Dedifferentiated amniotic fluid mesenchymal stem cell (primary cell): ENCODE results near the gene PTPRK.

ENCODE experiments used
- DNase-seq: peaks from one replicate; pipeline ENCODE4 v3.0.0-alpha.2; 2016; ENCODE audit errors: extremely low spot score

The PTPRK gene

GRCh38 chr6:128199461-128199860, 320.9 kb downstream of the PTPRK start:
- no peak for DNase-seq

- no peak for DNase-seq
Observed at GRCh38 chr6:128192972-128193371, 327.4 kb downstream of the PTPRK start.

DNA sequence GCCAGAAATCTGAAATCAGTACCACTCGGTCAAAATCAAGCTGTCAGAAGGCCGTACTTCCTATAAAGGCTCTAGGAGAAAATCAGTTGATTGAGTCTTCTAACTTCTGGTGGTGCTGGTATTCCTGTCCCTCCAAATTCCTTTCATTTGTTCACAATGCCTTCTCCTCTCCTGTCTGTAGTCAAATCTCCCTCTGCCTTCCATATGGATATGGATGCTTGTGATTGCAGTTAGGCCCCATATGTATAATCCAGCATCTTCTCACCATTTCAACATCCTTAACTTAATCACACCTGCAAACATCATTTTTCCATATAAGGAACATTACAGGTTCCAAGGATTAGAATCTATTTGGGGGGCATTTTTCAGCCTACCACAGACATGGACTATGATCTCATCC, 331.7 kb downstream of the PTPRK start:
- DNase-seq, result no peak

DNA sequence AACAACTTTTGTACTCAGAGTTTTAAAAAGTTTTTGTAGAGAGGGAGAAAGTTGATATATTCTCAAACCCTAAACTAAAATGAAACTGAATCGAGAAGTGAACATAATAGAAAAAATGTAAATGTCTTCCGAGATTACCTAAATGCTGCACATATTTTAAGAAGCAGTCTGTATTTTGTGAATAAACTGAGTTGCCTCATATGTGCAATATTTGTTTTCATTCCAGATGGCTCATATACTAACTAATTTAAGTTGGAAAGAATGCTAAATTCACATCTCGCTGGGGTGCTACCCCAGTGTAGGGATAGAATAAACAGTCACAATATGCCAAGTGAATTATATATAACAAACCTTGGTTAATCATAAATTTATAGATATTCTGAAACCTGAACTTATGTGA, 333.7 kb downstream of the PTPRK start:
- DNase-seq, result no peak

DNA sequence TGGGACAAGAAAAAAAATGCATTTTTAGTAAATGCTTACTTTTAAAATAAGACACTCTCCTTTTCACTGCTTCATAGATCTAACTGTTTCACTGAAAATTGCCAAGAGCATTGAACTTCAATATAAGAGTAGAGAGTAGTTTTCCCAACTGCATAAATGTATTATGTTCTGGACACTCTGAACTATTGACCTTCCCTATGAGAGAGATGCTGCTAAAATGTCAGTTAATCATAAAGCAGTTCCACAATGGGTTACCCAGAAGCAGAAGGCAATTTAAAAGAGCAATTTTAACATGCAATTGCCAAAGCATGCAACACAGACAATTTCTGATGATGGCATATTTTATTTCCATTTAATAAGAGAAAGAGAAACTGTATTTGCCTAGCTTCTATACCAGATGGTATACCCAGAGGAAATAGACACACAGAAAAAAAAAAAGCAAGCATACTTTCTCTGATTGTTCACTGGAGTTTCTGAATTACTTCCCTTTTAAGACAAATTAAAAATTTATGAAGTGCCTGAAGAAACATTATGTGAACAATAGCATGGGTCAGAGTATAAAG, 340.4 kb downstream of the PTPRK start:
- no peak for DNase-seq

- no peak for DNase-seq
Observed at GRCh38 chr6:128174724-128175123, 345.7 kb downstream of the PTPRK start.

GRCh38 chr6:128172752-128173682, 347.4 kb downstream of the PTPRK start:
- peak; percentile 32 for DNase-seq

GRCh38 chr6:128172081-128172480, 348.3 kb downstream of the PTPRK start:
- no peak for DNase-seq

DNA sequence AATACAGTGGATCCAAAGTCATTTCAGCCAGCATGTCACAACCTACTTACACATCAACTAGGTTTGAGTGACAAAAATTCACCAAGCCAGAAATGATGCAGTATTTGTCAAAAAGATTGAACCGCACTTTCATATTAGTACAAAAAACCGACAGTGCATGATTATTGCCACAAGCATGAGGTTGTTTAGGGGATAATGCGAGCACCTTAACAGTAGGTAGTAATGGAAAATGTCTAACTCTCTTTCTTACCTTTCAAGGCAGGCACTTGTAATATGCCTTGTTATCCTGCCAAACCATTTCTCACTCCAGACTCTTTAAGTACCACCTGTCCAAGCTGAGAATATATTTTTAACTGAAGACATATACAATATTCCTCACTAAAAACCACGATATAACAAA, 349.2 kb downstream of the PTPRK start:
- no peak for DNase-seq

- DNase-seq, result no peak
Observed at GRCh38 chr6:128168244-128168643, 352.2 kb downstream of the PTPRK start.

DNA sequence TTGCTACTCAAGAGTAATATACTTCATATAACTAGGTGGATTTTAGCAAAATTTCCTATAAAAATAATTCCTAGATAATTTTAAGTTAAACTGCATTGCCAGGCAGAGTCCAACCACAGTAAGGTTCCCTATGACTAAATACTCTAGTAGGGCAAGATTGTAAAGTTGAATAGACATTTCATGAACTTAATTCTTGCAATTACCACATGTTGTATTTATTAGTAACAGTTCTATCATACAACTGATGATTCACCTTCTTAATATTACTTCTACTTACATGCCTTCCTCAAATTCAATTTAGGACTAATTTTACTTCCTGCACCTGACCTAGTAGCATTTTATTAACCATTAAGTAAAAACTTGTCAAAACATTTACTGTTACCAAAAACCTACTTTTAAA, 352.8 kb downstream of the PTPRK start:
- DNase-seq, result no peak

DNA sequence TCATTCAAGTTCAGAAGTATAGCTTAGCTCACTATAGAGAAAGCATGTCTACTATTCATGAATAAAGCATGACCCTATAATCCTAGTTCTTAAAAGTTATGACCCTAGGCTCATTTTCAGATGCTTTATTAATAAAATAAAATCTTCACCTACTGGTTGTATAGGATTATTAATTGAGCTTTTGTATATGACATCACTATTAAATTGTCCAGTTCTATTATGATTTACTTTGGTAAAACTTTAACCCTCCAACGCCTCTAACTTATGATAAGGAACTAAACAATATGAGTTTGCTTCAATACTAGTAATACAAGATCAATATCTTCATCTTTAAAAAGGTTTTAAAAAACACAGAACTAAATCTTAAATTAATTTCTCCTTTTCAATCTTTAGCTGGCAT, 356.1 kb downstream of the PTPRK start:
- no peak for DNase-seq

DNA sequence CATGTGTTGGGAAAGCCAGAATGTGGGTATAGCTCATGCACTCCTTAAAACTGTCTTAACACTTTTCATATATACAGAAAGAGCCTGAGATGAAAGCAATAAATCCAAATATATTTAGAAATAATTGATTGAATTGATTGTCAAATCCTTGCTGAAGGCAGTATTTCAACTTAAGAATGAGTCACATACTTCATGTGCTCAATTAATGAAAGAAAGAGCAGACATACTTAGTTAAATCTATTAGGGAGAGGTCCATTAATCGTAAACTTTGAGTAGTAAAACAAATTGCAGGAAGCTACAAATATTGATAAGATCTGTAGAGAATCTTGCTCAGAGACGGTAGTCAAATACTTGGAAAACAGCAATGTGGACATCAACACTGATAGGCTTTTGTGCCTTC, 358.0 kb downstream of the PTPRK start:
- DNase-seq, result no peak

- DNase-seq, result no peak
Observed at GRCh38 chr6:128161839-128162238, 358.6 kb downstream of the PTPRK start.

DNA sequence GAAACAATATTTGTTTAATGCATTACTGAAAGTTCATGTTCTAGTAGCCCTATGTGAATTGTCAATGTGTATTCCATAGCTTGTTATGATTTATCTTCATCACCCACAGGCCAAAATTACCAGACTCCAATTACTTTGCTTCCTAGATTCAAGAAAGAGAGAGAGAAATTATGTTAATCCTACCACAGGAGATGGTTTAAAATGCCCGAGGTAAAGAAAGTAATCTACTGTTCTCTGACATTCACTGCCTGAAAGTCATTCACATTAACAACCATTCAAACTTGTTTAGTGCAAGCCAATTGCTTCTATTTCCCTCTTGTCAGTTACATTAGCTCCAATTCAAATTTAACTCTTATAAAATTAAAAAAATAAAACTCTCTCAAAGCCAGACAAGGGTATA, 359.1 kb downstream of the PTPRK start:
- no peak for DNase-seq

- no peak for DNase-seq
Observed at GRCh38 chr6:128158496-128158895, 361.9 kb downstream of the PTPRK start.

DNA sequence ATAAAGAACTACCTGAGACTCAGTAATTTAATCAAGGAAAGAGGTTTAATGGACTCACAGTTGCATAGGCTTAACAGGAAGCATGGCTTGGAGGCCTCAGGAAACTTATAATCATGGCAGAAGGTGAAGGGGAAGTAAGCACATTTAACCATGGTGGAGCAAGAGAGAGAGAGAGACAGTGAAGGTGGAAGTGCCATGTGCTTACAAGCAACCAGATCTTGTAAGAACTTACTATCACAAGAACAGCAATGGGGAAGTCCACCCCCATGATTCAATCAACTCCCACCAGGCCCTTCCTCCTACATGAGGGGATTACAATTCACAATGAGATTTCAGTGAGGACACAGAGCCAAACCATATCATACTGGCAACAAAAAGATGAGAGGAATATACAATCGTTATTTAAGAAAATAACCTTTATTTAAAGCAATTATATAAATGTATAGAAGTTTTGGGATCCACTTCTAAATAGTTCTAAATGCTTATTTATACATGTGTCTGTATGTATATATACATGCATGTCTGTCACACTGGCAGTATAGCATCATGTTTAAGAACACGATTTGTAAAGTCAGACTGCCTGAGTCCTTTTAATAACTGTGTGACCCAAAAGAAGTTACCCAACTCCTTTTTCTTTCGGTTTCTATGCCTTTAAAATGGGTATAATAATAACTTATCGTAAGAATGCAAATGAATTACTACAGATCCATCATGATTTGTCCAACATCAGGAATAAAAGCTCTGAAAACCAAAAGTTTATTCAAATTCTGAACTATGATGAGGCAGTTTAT, 363.9 kb downstream of the PTPRK start:
- no peak for DNase-seq

DNA sequence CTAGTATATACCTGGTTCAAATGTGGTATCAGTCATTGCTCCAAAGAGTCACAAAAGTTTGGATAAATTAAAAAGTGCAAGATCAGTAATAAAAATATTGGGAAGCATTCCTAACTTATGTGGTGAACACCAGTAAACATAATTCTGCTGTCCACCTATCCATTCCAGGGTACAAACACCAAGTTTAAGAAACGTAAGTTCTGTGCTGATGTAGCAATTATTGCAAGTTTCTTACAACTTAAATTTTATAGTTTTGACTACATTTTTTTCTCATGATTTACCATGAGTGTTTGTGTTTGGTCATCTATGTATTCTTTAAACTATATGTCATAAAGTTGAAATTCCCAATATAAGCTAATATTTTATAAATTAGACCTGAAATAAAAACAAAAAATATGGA, 364.6 kb downstream of the PTPRK start:
- no peak for DNase-seq

DNA sequence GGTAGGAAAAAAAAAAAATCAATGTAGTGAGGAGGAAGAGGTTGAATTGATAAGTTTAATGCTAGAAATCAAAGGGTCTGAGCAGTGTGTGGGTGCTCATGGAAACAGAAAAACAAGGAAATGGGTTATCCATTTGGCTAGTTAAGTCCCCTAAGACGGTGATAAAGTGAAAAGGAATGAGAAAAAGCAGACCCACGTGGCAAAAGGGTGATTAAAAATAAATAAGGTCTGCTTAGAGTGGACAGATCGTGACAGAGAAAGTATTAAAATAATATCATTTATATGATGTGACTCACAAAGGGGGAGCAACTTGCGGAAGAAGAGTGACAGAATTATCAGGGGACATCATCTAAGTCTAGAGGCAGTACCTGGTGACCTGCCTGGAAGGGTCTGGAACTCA, 367.8 kb downstream of the PTPRK start:
- DNase-seq, result no peak

DNA sequence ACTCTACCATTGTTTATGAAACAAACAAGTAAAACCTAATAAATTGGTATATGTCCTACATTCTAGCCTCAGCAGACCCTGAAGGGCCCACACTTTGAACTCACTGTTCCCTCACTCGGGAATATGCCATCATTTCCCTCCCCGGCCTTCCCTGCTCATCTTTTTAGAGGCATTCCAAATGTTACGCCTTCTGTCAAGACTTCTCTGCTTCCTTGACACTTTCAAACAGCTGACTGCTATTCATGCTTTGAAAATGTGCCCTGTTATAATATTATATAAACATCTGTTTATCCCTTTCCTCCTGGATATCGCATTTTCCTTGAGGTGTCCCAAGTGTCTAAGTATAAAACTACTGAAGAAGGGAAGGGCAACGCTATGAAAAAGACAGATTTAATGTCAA, 370.0 kb downstream of the PTPRK start:
- DNase-seq, result no peak

GRCh38 chr6:128149796-128150195, 370.6 kb downstream of the PTPRK start:
- no peak for DNase-seq

- no peak for DNase-seq
Observed at GRCh38 chr6:128144320-128144719, 376.1 kb downstream of the PTPRK start.

GRCh38 chr6:128141932-128142331, 378.5 kb downstream of the PTPRK start:
- DNase-seq, result no peak
